ENCODE results near the gene HRH1.
"Not testable (repeated sequence)": the region's sequence is repeated elsewhere in the genome, so short reads cannot be mapped to it uniquely, and the experiment has no call there.

Gene HRH1

DNA sequence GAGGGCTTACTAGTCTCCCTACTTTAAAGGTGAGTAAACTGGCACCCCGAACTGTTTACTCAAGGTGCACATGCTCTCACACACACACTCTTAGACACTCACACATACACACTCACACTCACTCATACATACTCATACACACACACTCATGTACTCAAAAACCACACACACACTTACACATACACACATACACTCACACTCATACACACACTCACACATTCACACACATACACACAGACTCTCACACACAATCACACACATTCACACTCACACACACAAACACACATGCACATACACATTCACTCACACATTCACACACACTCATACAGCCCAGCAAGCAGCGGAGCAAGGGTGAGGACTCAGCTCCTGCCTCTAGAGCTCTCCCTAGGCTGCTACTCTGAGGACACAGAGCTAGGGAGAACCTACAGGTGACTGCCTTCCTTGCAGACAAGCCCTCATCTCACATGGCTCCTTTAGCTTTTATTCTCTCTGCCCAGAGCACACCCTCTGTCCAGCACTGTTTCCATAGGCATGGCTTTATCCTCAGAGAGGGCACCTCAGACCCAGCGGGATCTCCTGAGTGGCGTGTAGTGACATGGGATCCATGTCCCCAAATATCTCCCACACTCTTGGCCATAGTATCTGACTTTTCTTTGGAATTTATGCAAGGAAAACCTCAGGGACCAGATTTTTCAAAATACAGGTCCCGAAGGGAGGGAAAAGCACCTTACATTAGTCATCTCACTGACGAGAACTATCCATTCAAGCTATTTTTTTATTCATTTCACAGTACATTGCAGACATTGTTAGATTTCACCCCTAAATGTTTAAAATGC is 91.8 kb downstream of the HRH1 start:
- no peak for DNase-seq

DNA sequence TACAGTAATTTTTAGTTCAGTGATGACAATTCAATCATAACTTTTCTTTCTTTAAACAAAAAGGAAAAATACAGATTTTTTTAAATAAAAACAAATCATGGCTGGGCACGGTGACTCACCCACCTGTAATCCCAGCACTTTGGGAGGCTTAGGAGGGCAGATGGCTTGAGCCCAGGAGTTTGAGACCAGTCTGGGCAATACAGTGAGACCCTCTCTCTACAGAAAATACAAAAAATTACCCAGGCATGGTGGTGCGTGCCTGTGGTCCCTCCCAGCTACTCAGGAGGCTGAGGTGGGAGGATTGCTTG is 92.3 kb downstream of the HRH1 start:
- DNase-seq, result no peak

DNA sequence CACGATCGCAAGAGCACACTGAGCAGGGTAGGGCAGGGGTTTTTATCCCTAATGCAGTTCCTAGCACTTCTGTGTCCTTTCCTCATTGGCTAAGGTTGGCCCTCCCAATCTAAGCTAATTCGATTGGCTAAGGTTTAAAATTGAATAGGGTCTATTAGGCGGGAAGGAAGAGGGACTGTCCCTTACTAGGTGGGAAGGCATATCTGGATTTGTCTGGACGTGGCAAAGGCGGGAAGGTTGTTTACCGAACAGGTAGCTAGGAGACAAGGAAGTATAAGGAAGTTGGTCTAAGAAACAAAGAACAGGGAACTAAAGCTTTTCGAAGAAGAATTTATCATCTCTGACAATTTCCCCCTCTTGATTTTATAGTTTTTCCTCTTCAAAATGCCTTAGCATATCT is 93.1 kb downstream of the HRH1 start:
- no peak for DNase-seq

DNA sequence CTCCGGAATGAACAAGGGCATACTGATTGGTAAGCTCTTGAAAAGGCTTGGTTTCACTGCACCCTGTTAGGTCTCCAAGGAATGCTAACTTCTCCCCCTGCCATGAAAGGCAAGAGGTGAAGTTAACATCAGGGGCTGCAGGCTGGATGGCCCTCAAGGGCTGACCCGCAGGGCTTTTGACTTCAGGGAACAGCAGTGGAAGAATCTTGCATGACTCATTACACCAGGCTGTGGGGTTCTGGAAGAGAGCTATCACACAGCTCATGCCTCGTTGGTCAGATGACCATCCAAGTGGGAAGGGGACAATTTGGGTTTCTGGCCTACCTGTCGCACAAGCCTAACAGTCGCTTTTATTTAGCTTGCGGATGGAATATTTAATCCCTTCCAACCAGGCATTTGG is 94.3 kb downstream of the HRH1 start:
- no peak for DNase-seq

DNA sequence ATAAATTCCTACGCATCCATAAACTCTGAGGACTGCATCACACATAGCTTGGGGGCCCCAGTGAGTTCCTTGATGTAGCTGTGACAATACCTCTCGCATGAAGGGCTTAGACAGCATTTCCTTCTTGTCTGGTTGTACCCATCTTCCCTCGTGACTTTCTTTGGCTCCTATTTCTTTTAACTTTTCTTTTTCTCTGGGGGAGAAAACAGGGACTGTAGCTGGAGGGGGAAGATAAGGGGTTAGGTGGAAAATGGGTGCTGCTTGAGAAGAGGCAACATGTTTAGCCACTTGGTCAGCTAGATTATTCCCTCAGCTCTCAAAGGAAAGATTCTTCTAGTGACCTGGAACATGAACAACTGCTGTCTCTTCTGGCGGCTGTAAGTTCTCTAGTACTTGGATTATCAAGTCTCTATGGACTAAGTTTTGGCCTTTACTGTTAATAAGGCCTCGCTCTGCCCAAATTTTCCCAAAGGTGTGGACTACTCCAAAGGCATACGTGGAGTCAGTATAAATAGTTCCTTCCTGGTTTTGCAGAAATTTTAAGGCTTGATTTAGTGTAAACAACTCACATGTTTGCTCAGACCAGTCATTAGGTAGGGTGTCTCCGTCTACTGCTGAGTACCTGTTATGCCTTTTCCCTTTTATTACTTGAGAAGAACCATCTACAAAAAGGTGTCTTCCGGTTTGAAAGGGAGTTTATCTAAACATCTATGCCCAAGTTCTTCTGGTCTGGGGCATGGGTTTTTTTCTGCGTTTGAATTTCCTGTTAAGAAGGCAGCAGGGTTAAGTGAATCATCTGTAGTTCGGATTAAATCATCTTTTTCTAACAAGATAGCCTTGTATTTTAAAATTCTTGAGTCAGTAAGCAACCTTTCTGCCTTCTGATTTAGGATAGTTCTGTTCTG is 96.9 kb downstream of the HRH1 start:
- peak in 1 of 5 experiments; percentile 88 for DNase-seq

DNA sequence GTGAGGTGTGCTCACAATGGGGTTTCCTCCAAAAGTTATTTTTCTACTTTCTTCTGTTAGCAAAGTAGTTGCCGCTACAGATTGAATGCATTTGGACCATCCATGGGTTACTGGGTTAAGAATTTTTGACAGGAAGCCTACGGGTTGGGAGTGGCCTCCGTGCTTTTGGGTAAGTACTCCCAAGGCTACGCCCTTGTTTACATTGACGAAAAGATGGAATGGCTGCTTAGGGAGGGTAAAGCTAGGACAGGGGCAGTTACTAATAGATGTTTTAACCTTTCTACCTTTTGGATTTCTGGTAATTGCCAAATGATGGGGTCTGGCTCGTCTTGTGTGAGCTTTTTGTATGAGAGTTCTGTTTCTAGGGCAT is 97.5 kb downstream of the HRH1 start:
- no peak for DNase-seq

DNA sequence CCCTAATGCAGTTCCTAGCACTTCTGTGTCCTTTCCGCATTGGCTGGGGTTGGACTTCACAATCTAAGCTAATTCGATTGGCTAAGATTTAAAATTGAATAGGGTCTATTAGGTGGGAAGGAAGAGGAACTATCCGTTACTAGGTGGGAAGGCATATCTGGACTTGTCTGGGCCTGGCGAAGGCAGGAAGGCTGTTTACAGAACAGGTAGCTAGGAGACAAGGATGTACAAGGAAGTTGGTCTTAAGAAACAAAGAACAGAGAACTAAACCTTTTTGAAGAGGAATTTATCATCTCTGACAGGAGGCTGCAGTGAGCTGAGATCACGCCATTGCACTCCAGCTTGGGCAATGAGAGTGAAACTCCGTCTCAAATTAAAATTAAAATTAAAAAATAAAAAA is 100.6 kb downstream of the HRH1 start:
- no peak for DNase-seq

DNA sequence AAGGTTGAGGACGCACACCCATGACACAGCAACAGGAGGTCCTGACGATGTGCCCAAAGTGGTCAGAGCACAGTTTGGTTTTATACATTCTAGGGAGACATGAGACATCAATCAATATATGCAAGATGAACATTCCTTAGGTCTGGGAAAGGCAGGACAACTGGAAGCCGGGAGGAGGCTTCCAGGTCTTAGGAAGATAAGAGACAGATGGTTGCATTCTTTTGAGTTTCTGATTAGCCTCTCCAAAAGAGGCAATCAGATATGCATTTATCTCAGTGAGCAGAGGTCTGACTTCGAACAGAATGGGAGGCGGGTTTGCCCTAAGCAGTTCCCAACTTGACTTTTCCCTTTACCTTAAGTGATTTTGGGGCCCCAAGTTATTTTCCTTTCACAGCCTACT is 101.2 kb downstream of the HRH1 start:
- not testable (repeated sequence) for DNase-seq

DNA sequence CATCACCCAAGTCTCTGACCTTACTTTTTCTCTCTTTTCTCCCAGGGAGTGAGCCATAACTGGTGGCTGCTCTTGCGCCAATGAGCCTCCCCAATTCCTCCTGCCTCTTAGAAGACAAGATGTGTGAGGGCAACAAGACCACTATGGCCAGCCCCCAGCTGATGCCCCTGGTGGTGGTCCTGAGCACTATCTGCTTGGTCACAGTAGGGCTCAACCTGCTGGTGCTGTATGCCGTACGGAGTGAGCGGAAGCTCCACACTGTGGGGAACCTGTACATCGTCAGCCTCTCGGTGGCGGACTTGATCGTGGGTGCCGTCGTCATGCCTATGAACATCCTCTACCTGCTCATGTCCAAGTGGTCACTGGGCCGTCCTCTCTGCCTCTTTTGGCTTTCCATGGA is 104.7 kb downstream of the HRH1 start:
- no peak for DNase-seq

DNA sequence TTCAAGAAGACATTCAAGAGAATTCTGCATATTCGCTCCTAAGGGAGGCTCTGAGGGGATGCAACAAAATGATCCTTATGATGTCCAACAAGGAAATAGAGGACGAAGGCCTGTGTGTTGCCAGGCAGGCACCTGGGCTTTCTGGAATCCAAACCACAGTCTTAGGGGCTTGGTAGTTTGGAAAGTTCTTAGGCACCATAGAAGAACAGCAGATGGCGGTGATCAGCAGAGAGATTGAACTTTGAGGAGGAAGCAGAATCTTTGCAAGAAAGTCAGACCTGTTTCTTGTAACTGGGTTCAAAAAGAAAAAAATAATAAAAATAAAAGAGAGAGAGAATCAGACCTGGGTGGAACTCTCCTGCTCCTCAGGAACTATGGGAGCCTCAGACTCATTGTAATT is 106.2 kb downstream of the HRH1 start:
- DNase-seq, result no peak

DNA sequence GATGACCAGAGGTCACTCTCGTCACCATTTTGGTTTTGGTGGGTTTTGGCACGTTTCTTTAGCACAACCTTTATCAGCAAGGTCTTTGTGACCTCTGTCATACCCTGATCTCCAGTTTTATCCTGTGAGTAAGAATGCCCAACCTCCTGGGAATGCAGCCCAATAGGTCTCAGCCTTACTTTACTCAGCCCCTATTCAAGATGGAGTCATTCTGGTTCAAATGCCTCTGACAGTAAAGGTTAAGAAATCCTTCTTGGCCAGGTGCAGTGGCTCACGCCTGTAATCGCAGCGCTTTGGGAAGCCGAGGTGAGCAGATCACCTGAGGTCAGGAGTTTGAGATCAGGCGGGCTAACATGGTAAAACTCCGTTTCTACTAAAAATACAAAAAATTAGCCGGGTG is 114.7 kb downstream of the HRH1 start:
- no peak for DNase-seq

DNA sequence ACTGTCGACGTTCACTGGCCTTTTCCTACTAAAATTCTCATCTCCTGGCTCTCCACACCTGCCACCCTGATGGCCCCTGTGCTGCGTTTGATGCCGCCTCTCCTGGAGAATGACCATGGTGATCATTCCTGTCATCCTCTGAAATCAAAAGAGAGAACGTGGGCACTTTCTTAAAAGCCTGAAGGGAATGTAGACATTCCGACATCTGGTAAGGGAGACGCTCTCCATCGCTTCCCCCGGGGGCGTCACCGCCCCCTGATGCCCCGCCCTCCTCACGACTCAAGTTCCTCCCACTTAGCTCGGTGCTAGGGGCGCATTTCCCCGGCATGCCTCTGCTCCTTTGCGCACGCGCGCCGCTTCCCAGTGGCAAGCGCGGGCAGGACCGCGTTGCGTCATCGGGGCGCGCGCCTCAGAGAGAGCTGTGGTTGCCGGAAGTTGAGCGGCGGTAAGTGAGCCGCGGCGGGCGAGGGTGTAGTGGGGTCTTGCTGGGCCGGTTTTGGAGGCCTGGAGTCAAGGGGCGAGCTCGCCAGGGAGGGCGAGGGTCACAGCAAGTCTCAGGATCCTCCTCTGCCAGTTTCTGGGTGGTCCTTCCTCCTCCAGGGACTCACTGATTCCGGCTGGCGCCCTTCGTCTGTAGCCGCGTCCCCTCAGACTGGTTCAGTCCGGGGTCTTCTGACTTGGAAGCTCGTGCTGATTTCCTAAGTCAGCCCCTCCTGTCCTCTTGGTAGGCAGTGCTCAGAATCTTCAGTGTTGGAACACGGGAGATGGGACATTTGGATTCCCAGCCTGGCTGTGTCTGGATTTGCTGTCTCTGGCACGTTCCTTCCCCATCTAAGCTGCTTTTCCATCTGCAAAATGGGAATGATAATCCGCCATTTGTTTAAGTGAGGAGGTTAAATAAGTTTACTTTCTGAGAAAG is 118.0 kb downstream of the HRH1 start, which contains the start of gene ATG7:
ATG7 (plus strand) TSS at position 412 of the 919 bp plus-strand sequence. CDS start 26,299 bp downstream, outside the sequence.
- peak; percentile 92 to 98 (median 95) for DNase-seq

DNA sequence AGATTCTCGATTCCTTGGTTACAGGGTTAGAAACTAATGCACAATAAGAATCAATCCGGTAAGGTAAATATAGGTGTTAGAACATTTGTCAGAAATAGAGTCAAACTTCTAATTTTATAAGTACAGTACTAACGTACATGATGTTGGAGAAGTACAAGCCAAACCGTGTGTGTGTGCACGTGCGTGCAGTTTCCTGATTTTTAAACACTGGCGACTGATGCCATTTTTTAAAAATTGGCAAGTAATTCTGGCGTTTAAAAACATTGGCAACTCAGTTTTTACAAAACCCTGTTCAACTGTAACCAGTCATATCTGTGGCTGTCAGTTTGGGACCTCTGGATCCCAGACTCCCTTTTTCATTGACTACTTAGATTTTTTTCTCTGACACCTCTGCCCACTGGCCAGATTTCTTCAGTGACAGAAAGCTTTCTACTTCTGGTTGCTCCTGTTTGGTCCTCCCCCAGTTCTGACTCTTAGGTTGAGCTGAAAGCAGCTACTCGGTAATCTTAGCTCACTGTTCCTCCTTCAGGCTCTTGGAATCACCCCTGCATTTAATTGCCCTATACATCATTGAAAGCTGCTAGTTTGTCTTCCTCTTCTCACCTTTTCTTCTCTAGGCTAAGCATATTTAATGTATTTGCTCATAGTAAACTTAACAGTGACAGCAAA is 118.7 kb downstream of the HRH1 start:
- no peak for DNase-seq

DNA sequence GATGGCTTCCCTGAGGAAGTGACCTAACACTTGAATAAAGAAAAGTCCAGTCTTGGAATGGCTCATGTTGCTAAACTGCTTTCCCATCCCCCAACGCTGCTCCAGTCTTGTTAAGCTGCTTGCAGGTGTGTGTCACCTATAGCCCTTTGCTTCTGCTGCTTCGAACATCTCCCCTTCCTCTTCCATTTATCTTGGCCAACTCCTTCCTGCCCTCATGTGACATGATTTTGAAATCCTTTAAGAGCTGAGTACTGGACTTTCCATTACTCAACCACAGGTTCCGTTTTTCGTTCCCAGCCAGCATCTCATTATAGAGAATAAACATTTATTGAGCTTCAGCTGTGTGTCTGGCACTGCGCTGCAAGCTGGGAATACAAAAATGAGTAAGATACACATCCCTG is 119.6 kb downstream of the HRH1 start:
- no peak for DNase-seq

DNA sequence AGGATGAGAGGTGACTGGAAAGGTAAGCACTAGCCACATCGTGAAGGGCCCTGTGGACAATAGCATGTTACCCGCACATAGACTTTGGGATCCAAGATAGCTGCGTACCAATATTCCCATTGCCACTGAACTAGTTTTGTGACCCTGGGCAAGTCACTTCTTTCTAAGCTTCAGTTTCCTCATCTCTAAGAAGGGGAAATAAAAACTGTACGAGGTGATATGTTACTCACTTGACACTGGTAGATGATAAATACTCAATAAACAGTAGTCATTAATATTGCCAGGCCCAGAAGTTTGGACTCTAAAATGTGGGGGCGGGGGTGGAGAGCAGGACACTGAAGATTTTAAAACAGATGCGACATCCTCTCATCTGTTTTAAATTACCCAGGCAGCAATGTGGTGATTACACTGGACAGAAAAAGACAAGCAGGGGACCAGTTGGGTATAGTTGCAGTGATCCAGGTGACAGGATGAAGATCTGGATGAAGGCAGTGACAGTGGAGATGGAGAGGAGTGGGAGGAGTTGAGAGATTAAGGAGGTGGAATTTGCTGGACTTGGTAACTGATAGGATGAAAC is 120.4 kb downstream of the HRH1 start:
- DNase-seq, result no peak

DNA sequence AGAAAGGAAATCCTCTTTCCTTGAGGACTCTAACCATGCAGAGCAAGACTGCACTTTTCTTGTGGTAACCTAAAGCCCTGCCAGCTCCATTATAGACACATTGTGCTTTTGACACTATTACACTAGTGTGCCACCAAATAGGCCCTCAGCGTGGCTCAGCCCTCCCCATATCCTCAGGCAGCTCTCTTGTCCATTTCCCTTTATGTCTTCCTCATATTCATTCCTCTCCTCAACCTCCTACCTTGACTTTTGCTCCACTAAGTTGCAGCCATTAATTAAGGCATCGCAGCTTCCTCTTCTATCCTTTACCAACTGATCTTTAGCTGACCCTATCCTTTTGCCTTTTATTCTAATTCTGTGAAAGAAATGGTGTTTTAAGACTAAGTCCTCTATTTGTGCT is 121.6 kb downstream of the HRH1 start:
- no peak for DNase-seq

DNA sequence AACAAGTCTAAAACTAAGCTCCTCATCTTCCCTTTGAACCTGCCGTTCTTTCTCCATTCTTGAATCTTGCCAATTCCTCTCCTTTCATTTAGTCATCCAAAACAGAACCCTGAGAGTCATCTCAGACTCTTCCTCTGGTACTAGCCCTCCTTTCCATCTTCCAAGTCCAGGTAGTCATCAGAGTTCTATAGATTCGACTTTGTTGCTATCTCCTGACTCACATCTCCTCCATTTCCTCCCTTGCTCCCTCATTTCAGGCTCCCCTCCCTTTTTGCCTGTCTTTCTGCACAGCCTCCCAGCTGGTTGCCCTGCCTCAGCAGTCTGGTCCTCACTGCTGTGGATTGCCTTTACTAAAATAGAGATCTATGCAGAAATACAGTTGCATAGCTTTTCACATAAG is 122.6 kb downstream of the HRH1 start:
- no peak for DNase-seq

DNA sequence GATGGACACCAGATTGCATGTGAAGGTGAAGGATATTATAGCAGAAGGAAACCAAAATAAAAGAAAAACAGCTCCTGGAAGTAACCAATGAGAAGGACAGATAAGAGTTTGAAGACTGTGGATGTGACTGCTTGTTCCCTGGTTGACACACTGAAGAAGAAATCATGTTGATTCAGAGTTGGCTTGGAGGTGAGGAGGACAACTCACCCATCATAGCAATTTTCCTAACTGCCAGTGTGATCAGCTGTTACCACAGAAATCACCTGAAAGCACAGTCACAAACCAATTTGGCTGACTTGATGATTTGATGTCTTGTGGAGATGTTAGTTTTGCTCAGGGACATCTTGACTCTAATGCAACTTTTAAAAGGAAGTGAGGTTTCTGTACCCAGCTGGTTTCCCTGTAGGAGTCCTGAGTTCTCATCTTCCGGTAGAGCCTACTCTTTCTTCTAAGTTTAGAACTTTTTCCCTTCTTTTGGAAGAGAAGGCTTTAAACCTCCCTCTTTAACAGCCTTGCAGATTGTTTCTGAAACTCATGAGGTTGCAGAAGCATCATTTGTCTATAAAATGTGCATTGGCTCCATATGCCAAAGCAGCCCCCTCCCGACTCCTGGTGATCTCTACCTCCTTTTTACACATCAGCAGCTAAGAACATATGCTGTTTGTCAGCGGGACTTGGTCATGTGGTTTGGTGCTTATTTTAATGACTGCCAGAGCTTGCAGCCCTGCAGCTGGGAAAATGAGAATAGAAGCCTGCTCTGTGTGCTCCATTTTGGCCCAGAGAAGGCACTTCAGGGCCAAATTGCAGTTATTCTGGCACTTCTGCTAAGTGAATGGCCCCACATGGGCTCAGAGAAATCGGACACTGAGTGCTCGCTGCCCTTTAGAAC is 128.2 kb downstream of the HRH1 start:
- DNase-seq, result peak in 1 of 5 experiments; percentile 14

DNA sequence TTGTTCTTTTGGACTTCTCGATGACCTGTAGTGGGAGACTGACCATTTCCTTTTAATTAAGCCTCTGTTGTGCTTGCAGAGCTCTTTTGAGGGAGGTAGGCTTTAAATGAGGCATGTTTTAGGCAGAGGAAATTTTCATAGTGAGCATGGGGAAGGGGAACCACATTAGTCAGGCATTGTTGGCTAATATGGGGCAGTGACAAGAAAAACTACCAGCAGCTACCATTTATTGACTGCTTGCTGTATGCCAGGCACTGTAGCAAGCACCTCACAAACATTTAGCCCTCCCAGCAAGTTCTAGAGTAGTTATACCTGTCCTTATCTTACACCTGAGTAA is 128.8 kb downstream of the HRH1 start:
- DNase-seq, result no peak

DNA sequence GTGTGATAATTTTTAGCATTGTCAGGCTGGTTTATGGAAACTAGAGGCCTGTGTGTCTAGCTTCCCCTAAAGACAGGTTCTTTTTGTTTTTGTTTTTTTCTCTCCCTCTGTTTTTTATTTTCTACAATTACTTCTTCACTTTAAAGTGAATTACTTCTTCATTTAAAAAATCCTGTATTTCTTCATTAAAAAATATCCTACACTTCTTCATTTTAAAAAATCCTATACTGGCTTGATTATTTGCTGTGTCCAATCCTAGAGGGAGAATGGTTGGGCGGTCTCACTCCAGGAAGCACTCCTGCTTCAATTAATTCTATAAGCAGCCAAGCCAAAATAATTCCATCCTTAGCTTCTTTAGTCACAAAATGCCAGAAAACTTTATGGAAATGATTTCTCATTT is 129.7 kb downstream of the HRH1 start:
- DNase-seq, result no peak

DNA sequence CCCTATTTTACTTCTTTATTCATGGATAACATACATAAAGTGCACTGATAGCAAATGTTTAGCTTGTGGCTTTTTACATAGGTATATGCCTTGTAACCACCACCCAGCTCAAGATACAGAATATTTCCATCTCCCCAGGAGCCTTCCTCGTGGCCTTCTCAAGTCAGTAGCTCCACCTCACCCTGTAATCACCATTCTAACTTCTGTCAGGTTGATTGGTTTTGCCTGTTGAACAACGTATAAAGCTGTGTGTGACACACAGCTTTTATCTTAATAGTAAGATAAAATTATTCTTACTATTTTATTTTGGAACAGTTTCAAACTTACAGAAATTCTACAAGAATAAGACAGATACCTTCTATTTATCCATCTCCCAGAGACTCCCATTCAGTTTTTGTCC is 131.2 kb downstream of the HRH1 start:
- no peak for DNase-seq
